HL-60 (cell line): Measurements from ENCODE around the gene TTC21A.

Source experiments
- DNase-seq, 2 experiments: peaks; one replicate each; pipeline ENCODE4 v3.0.0-alpha.2; 2010 to 2020; ENCODE audit warnings: low read depth in 1 of 2, low spot score in 1 of 2
- H3K27ac ChIP-seq: fragments of 250-450 bp; sonication (Bioruptor Pico); replicated peaks from 2 replicates; pipeline ENCODE4 v1.5.1; 2020; ENCODE audit warnings: mild to moderate bottlenecking, moderate library complexity
- H3K27me3 ChIP-seq: fragments of 250-450 bp; sonication (Bioruptor Pico); 2 replicates; pipeline ENCODE4 v1.5.1; 2021; ENCODE audit warnings: mild to moderate bottlenecking, moderate library complexity; ENCODE audit not compliant: insufficient read depth, poor library complexity, severe bottlenecking
- H3K4me3 ChIP-seq: replicated peaks from 2 replicates; pipeline ENCODE4 v1.5.1; 2011; ENCODE audit warnings: mild to moderate bottlenecking, control low read depth, low read length; ENCODE audit not compliant: insufficient read depth
- GABPA ChIP-seq: IDR thresholded peaks from 2 replicates; pipeline ENCODE4 v1.6.1; 2012; ENCODE audit warnings: low read depth
- POLR2AphosphoS5 ChIP-seq: IDR thresholded peaks from 2 replicates; pipeline ENCODE4 v1.6.1; 2012; ENCODE audit warnings: low read depth
- SPI1 ChIP-seq: IDR thresholded peaks from 2 replicates; pipeline ENCODE4 v1.6.1; 2012; ENCODE audit warnings: low read depth, mild to moderate bottlenecking, borderline replicate concordance
- TF ChIP-seq, protein P1 (sequence below): IDR thresholded peaks from 2 replicates; pipeline ENCODE4 v1.6.1; 2012; ENCODE audit warnings: low read depth; ENCODE audit not compliant: insufficient replicate concordance
- TF ChIP-seq, protein P2 (sequence below): IDR thresholded peaks from one replicate; pipeline ENCODE4 v1.5.1; 2011; ENCODE audit warnings: low read length, control low read depth, inconsistent platforms; ENCODE audit not compliant: insufficient read depth

The TTC21A gene

DNA sequence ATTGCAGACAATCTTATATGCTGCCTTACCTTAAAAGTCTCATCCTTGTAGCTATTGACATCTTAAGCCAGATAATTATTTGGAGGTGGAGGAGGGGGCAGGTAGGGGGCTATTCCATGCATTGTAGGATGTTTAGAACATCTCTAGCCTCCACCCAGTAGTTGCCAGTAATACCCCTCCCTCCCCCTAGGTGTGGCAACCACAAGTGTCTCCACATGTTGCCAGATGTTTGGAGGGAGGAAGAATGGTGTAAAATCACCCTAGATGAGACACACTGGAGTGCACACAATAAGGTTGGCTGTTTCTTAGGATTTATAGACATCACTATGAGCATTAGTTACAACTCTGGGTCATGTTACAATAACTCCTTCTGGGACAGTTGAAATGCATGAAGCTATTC lies 27.5 kb upstream of the TTC21A start:
- TF ChIP-seq SPI1 = no peak
- TF ChIP-seq, protein P1, sequence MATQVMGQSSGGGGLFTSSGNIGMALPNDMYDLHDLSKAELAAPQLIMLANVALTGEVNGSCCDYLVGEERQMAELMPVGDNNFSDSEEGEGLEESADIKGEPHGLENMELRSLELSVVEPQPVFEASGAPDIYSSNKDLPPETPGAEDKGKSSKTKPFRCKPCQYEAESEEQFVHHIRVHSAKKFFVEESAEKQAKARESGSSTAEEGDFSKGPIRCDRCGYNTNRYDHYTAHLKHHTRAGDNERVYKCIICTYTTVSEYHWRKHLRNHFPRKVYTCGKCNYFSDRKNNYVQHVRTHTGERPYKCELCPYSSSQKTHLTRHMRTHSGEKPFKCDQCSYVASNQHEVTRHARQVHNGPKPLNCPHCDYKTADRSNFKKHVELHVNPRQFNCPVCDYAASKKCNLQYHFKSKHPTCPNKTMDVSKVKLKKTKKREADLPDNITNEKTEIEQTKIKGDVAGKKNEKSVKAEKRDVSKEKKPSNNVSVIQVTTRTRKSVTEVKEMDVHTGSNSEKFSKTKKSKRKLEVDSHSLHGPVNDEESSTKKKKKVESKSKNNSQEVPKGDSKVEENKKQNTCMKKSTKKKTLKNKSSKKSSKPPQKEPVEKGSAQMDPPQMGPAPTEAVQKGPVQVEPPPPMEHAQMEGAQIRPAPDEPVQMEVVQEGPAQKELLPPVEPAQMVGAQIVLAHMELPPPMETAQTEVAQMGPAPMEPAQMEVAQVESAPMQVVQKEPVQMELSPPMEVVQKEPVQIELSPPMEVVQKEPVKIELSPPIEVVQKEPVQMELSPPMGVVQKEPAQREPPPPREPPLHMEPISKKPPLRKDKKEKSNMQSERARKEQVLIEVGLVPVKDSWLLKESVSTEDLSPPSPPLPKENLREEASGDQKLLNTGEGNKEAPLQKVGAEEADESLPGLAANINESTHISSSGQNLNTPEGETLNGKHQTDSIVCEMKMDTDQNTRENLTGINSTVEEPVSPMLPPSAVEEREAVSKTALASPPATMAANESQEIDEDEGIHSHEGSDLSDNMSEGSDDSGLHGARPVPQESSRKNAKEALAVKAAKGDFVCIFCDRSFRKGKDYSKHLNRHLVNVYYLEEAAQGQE = no peak
- TF ChIP-seq, protein P2, sequence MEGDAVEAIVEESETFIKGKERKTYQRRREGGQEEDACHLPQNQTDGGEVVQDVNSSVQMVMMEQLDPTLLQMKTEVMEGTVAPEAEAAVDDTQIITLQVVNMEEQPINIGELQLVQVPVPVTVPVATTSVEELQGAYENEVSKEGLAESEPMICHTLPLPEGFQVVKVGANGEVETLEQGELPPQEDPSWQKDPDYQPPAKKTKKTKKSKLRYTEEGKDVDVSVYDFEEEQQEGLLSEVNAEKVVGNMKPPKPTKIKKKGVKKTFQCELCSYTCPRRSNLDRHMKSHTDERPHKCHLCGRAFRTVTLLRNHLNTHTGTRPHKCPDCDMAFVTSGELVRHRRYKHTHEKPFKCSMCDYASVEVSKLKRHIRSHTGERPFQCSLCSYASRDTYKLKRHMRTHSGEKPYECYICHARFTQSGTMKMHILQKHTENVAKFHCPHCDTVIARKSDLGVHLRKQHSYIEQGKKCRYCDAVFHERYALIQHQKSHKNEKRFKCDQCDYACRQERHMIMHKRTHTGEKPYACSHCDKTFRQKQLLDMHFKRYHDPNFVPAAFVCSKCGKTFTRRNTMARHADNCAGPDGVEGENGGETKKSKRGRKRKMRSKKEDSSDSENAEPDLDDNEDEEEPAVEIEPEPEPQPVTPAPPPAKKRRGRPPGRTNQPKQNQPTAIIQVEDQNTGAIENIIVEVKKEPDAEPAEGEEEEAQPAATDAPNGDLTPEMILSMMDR = no peak
- H3K27ac ChIP-seq = no peak overlapping the region
- no peak overlapping the region for H3K4me3 ChIP-seq
- H3K27me3 ChIP-seq = no peaks in the 10 kb centered on the region
- DNase-seq = no peak

DNA sequence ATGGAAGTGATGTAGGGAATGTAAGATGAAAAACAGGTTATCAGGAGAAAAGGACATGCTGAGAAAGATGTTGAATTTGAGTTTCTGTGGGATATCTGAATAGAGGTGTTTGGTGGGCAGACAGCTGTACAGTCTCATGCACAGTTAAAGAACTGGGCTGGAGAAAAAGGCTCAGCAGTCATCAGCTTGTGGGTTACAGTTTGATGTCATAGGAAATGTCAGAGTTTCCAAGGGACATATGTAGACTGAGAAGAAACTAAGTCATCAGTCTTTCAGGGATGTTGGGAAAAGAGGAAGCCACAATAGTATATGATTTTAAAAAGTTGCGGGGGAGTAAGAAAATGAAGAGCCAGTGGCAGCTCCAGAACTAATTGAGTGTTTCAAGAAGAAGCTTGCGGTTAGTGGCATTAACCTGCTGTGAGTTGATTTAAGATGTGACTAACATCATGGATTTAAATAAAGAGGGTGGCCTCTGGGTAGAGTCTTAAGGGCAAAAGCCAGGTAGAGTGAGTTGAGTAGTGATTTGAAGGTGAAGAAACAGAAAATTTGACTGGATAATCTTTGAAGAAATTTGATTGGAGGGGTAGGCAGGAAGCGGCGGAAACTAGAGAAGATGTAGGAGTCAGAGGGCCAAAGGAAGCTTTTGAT lies 24.7 kb upstream of the TTC21A start:
- TF ChIP-seq POLR2AphosphoS5 (no peak), GABPA (no peak), SPI1 (no peak; the same call in 1 of the 2 replicates)
- TF ChIP-seq, protein P2 = no peak
- TF ChIP-seq, protein P1 = no peak
- Histone ChIP-seq H3K27me3 (no peaks in the 10 kb centered on the region), H3K27ac (no peak overlapping the region), H3K4me3 (no peak overlapping the region)
- DNase-seq = no peak

DNA sequence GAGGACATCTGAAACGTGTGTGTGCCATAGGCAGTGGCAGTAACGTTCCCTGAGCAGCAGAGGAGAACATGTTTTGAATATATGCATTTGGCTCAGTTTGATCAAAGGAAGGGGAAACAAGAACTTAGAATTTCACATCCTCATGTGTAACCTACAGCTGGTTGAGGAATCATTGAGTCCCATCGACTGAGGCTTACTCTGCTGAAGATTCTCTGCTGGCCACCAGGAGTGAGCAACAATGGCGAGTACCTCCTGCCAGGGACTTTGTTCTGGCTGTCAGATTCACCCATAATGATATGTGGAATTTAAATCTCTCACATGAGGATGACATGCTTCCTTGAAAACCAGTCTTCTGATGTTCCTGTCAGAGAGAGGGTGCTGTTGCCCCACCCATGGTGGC lies 21.3 kb upstream of the TTC21A start:
- no peak overlapping the region for H3K4me3 ChIP-seq
- no peak overlapping the region for H3K27ac ChIP-seq
- H3K27me3 ChIP-seq = no peaks in the 10 kb centered on the region
- no peak for DNase-seq
- no peak for TF ChIP-seq POLR2AphosphoS5
- TF ChIP-seq, protein P2 = no peak
- TF ChIP-seq GABPA = no peak
- TF ChIP-seq, protein P1 = no peak
- no peak for TF ChIP-seq SPI1
